OCI-LY3 (cell line): ENCODE data around the gene EPB41L5.

ENCODE experiments used
- H2AFZ ChIP-seq: fragments of 200-600, 300-600 bp; shearing (Covaris generic); 2 replicates; pipeline ENCODE4 v1.6.0; 2014; ENCODE audit warnings: antibody characterized with exemption, low read depth, low read length
- H3K27ac ChIP-seq: fragments of 200-600, 300-600 bp; sonication (generic); 2 replicates; pipeline ENCODE4 v1.5.1; 2014; ENCODE audit warnings: mild to moderate bottlenecking, low read length, moderate library complexity, mixed read lengths
- H3K27me3 ChIP-seq: fragments of 200-600, 300-600 bp; sonication (generic); 2 replicates; pipeline ENCODE4 v1.6.1; 2014; ENCODE audit warnings: low read depth, low read length, mixed read lengths
- H3K36me3 ChIP-seq: fragments of 200-600, 300-600 bp; sonication (generic); replicated peaks from 2 replicates; pipeline ENCODE3; 2014; ENCODE audit warnings: low read depth, low read length, mixed read lengths
- H3K4me1 ChIP-seq: fragments of 300-600, 200-600 bp; sonication (generic); 2 replicates; pipeline ENCODE4 v1.6.1; 2014; ENCODE audit warnings: low read length, mixed read lengths
- H3K4me2 ChIP-seq: fragments of 200-600, 300-600 bp; sonication (generic); 2 replicates; pipeline ENCODE4 v1.6.1; 2014; ENCODE audit warnings: low read length, mixed read lengths
- H3K4me3 ChIP-seq: fragments of 300-600, 200-600 bp; sonication (generic); 2 replicates; pipeline ENCODE4 v1.5.1; 2014; ENCODE audit warnings: antibody characterized with exemption, mild to moderate bottlenecking, low read length, moderate library complexity
- H3K79me2 ChIP-seq: fragments of 300-600, 200-600 bp; shearing (Covaris generic); 2 replicates; pipeline ENCODE4 v1.6.1; 2014; ENCODE audit warnings: mild to moderate bottlenecking, low read length, mixed read lengths
- H3K9ac ChIP-seq: fragments of 300-600, 200-600 bp; shearing (Covaris generic); 2 replicates; pipeline ENCODE4 v1.6.0; 2014; ENCODE audit warnings: mild to moderate bottlenecking, low read length, moderate library complexity
- H3K9me3 ChIP-seq: fragments of 200-600, 300-600 bp; shearing (Covaris generic); 2 replicates; pipeline ENCODE4 v1.6.1; 2014; ENCODE audit warnings: low read length, mixed read lengths; ENCODE audit not compliant: insufficient read depth
- H4K20me1 ChIP-seq: fragments of 200-600, 300-600 bp; sonication (generic); 2 replicates; pipeline ENCODE4 v1.6.1; 2016; ENCODE audit warnings: low read length, mixed read lengths; ENCODE audit not compliant: insufficient read depth
- CTCF ChIP-seq: fragments of 200-600, 300-600 bp; sonication (generic); IDR thresholded peaks from 2 replicates; pipeline ENCODE4 v1.5.1; 2014; ENCODE audit warnings: antibody characterized with exemption, low read length, low read depth
- EZH2phosphoT487 ChIP-seq: fragments of 200-600 bp; shearing (Covaris generic); IDR thresholded peaks from 2 replicates; pipeline ENCODE4 v1.6.1; 2018; ENCODE audit warnings: antibody characterized with exemption, mixed run types, low read depth

Gene EPB41L5

GRCh38 chr2:120162716-120163115 lies 149.8 kb downstream of the EPB41L5 start:
- Histone ChIP-seq H3K36me3 (peaks cover 43% of the 10 kb centered on the region), H2AFZ (no peak overlapping the region), H3K9me3 (no peaks in the 10 kb centered on the region), H3K4me2 (no peak overlapping the region), H3K4me1 (peaks cover 27% of the 10 kb centered on the region), H3K79me2 (no peaks in the 10 kb centered on the region), H3K27ac (no peak overlapping the region), H3K9ac (no peak overlapping the region), H3K27me3 (no peaks in the 10 kb centered on the region), H4K20me1 (peaks cover 3% of the 10 kb centered on the region; the same call in 1 of the 2 replicates), H3K4me3 (no peak overlapping the region)
- no peak for TF ChIP-seq CTCF
- no peak for TF ChIP-seq EZH2phosphoT487

- Histone ChIP-seq H2AFZ (no peak overlapping the region), H3K9me3 (no peaks in the 10 kb centered on the region), H3K4me1 (peaks cover 13% of the 10 kb centered on the region), H4K20me1 (no peaks in the 10 kb centered on the region), H3K4me2 (no peak overlapping the region), H3K9ac (no peak overlapping the region), H3K27me3 (no peaks in the 10 kb centered on the region), H3K36me3 (peaks cover 69% of the 10 kb centered on the region), H3K79me2 (no peaks in the 10 kb centered on the region), H3K27ac (no peak overlapping the region), H3K4me3 (no peak overlapping the region)
- TF ChIP-seq CTCF = no peak
- TF ChIP-seq EZH2phosphoT487 = no peak
Measured at GRCh38 chr2:120167272-120167671, 154.4 kb downstream of the EPB41L5 start.

- no peak overlapping the region for H3K9ac ChIP-seq
Measured at GRCh38 chr2:120169020-120169419, 156.1 kb downstream of the EPB41L5 start.

GRCh38 chr2:120174963-120175581 lies 162.2 kb downstream of the EPB41L5 start:
- Histone ChIP-seq H3K4me1 (peaks cover 24% of the 10 kb centered on the region), H3K9ac (no peak overlapping the region), H3K36me3 (peaks cover 50% of the 10 kb centered on the region), H3K9me3 (no peaks in the 10 kb centered on the region), H3K79me2 (no peaks in the 10 kb centered on the region), H3K27ac (no peak overlapping the region), H4K20me1 (peaks cover 7% of the 10 kb centered on the region; the same call in 1 of the 2 replicates), H3K4me3 (no peak overlapping the region), H2AFZ (no peak overlapping the region), H3K4me2 (no peak overlapping the region), H3K27me3 (no peaks in the 10 kb centered on the region)
- no peak for TF ChIP-seq EZH2phosphoT487
- TF ChIP-seq CTCF = peak; percentile 87

More at GRCh38 chr2:120169020-120169419, 156.1 kb downstream of the EPB41L5 start:
- Histone ChIP-seq H3K27me3 (no peaks in the 10 kb centered on the region), H3K27ac (no peak overlapping the region), H3K36me3 (peaks cover 57% of the 10 kb centered on the region), H3K9me3 (no peaks in the 10 kb centered on the region), H3K79me2 (no peaks in the 10 kb centered on the region), H2AFZ (no peak overlapping the region), H4K20me1 (no peaks in the 10 kb centered on the region), H3K4me3 (no peak overlapping the region), H3K4me2 (no peak overlapping the region), H3K4me1 (peaks cover 8% of the 10 kb centered on the region)
- TF ChIP-seq EZH2phosphoT487 (no peak), CTCF (no peak)
